GM12892 (cell line): ENCODE data around the gene DIRAS2. TPM values are rescaled to one million over a fixed set of nuclear protein-coding genes. Genes with fewer than 3 reads are reported as not detected.
"Not testable (repeated sequence)": the region's sequence is repeated elsewhere in the genome, so short reads cannot be mapped to it uniquely, and the experiment has no call there.

Experiments
- DNase-seq: peaks from one replicate; pipeline ENCODE4 v3.0.0; 2011; ENCODE audit not compliant: insufficient read length
- FAIRE-seq: peaks from 2 replicates; lab custom pipeline; 2011; peaks lifted over from hg19 to GRCh38; lab: Jason Lieb, UNC
- POLR2A ChIP-seq: IDR thresholded peaks from 2 replicates; pipeline ENCODE4 v1.6.1; 2011; ENCODE audit warnings: low read depth, low read length, control low read depth
- POLR2AphosphoS5 ChIP-seq: IDR thresholded peaks from 2 replicates; pipeline ENCODE4 v1.6.1; 2011; ENCODE audit warnings: low read depth, low read length, control low read depth
- TAF1 ChIP-seq: IDR thresholded peaks from 2 replicates; pipeline ENCODE4 v1.6.1; 2011; ENCODE audit warnings: low read depth, mild to moderate bottlenecking, control low read depth, low read length, borderline replicate concordance
- polyA plus RNA-seq: library from polyadenylated mRNA; unstranded; fragments of >200 nt; gene quantifications from one replicate; pipeline ENCODE4 v1.2.1, GENCODE V29; 2012; ENCODE audit warnings: missing spikeins, inconsistent platforms; ENCODE audit not compliant: missing spikeins

DIRAS2 gene, protein sequence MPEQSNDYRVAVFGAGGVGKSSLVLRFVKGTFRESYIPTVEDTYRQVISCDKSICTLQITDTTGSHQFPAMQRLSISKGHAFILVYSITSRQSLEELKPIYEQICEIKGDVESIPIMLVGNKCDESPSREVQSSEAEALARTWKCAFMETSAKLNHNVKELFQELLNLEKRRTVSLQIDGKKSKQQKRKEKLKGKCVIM
- polyA plus RNA-seq, result 0.06 TPM

- FAIRE-seq, result no peak
- no peak for DNase-seq
- TF ChIP-seq TAF1 (no peak), POLR2AphosphoS5 (no peak), POLR2A (no peak)
These were observed at the start of gene DIRAS2 for GRCh38 chr9:90642570-90643539. DIRAS2 (minus strand) TSS chr9:90642824; CDS start chr9:90613827, 28,997 bp downstream.

DNA sequence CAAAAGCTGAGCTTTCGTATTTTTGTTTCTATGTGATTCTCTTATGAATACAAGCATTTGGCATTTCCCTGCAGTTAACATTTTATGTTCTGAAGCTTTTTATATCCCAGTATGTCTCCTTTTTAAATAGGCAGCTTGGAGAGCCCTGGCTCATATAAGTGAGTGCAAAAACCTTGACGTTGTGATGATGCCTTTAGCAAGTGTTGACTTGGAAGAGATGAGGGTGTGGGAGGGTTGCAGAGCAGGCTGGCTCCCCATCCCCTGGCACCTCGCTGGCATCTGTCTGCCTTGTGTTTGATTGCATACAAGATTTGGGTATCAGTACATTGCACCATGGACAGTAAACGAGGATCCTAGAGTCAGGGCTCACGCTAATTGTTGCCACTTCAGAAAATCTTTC lies 42.1 kb upstream of the DIRAS2 start:
- no peak for DNase-seq
- TF ChIP-seq POLR2A (no peak), TAF1 (no peak), POLR2AphosphoS5 (no peak)
- no peak for FAIRE-seq

- DNase-seq (no peak), FAIRE-seq (no peak)
- no peak for TF ChIP-seq POLR2AphosphoS5
- TF ChIP-seq TAF1, result no peak
- TF ChIP-seq POLR2A, result no peak
These were observed 41.5 kb upstream of the DIRAS2 start for GRCh38 chr9:90684106-90684505.

- no peak for DNase-seq
- FAIRE-seq, result no peak
- TF ChIP-seq TAF1, result no peak
- TF ChIP-seq POLR2A, result no peak
- TF ChIP-seq POLR2AphosphoS5, result no peak
These were observed 37.9 kb upstream of the DIRAS2 start for GRCh38 chr9:90680534-90680933.

GRCh38 chr9:90665072-90665471 lies 22.4 kb upstream of the DIRAS2 start:
- TF ChIP-seq POLR2AphosphoS5 (no peak), TAF1 (no peak), POLR2A (no peak)
- DNase-seq, result no peak
- no peak for FAIRE-seq

- FAIRE-seq (no peak), DNase-seq (no peak)
- TF ChIP-seq TAF1 (no peak), POLR2AphosphoS5 (no peak), POLR2A (no peak)
These were observed 17.2 kb upstream of the DIRAS2 start for GRCh38 chr9:90659650-90660364.

- no peak for TF ChIP-seq POLR2A
- no peak for TF ChIP-seq POLR2AphosphoS5
- TF ChIP-seq TAF1, result no peak
- DNase-seq (no peak), FAIRE-seq (no peak)
These were observed 16.2 kb upstream of the DIRAS2 start for GRCh38 chr9:90658783-90659182.

DNA sequence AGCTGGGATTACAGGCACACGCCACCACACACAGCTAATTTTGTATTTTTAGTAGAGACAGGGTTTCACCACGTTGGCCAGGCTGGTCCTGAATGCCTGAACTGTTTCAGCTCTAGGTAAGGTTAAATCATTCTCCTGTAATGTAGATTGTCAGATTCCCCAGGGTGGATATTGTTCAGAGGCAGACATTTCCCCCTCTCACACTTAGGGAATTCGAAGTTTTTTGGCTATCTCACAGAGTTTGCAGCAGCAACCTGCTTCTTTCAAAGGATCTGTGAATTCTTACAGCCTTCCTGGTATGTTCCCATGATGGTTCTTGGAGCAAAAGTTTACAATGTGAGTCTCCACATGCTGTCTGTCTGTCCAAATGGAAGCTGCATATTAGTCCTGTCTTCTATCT lies 15.6 kb upstream of the DIRAS2 start:
- TF ChIP-seq TAF1 (no peak), POLR2AphosphoS5 (no peak), POLR2A (no peak)
- FAIRE-seq (no peak), DNase-seq (no peak)

GRCh38 chr9:90656876-90657275 lies 14.3 kb upstream of the DIRAS2 start:
- not testable (repeated sequence) for FAIRE-seq, DNase-seq

DNA sequence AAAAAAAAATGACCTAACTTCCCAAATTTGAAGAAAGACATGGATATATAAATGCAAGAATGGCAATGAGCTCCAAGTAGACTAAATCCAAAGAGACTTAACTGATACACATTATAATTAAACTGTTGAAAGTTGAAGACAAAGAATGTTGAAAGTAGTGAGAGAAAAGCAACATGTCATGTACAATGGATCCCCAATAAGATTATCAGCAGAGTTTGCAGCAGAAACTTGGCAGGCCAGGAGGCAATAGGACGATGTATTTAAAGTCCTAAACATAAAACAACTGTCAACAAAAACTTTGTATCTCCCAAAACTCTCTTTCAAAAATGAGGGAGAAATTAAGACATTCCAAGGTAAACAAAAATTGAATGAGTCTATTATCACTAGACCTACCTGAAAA lies 8.6 kb upstream of the DIRAS2 start:
- no peak for DNase-seq
- no peak for FAIRE-seq
- no peak for TF ChIP-seq POLR2AphosphoS5

DNA sequence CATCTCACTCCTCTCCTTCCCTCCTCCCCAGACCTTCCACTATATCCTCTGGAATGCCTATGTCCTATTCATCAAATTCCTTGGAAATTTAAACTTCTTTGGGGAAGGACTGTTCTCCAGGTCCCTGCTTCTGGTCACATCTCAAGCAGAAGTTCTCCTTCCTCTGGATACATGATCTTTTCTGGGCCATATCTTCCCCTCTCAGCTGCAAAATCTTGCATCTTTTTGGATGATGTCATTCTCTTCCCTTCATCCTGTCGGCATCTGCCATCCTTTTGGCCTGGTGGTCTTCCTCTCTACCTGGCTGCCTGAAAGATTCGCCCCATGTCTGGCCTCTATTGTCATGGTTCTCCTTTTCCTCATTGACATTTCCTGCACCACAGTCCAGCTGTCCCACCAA lies 5.2 kb upstream of the DIRAS2 start:
- no peak for TF ChIP-seq TAF1
- TF ChIP-seq POLR2A, result no peak
- no peak for TF ChIP-seq POLR2AphosphoS5
- FAIRE-seq (no peak), DNase-seq (no peak)
